AG09309 (cell line): ENCODE results near the gene CAMK1D.

Experiments
- DNase-seq: peaks from one replicate; pipeline ENCODE4 v3.0.0-alpha.2; 2010; ENCODE audit warnings: low read depth
- H3K4me3 ChIP-seq: 2 replicates; pipeline ENCODE4 v1.5.1; 2011; ENCODE audit warnings: mild to moderate bottlenecking, low read depth, low read length, moderate library complexity; ENCODE audit not compliant: control insufficient read depth
- TF ChIP-seq, protein P1 (sequence below): IDR thresholded peaks from 2 replicates; pipeline ENCODE4 v1.5.1; 2011; ENCODE audit warnings: mild to moderate bottlenecking, low read depth, low read length, inconsistent platforms; ENCODE audit not compliant: insufficient read depth, control insufficient read depth; ENCODE audit errors: missing control alignments

Gene CAMK1D

DNA sequence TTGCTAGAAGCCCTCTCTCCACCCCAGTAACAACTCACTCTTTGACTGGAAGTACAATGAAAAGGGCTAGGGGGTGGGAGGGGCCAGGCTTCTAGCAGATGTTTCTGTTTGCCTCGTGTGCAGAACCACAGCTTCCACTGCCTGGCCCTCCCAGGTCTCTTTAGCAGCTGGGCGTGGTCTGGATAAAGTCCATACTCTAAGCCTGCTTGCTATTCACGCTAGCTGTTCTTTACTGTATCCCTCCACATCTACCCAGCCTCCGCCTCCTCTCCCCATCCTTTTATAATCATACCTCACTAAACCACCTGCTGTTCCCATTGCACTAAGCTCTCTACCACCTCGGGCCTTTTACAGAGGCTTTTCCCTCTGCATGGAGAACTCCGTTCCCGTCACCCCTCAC is 288.8 kb downstream of the CAMK1D start:
- TF ChIP-seq, protein P1, sequence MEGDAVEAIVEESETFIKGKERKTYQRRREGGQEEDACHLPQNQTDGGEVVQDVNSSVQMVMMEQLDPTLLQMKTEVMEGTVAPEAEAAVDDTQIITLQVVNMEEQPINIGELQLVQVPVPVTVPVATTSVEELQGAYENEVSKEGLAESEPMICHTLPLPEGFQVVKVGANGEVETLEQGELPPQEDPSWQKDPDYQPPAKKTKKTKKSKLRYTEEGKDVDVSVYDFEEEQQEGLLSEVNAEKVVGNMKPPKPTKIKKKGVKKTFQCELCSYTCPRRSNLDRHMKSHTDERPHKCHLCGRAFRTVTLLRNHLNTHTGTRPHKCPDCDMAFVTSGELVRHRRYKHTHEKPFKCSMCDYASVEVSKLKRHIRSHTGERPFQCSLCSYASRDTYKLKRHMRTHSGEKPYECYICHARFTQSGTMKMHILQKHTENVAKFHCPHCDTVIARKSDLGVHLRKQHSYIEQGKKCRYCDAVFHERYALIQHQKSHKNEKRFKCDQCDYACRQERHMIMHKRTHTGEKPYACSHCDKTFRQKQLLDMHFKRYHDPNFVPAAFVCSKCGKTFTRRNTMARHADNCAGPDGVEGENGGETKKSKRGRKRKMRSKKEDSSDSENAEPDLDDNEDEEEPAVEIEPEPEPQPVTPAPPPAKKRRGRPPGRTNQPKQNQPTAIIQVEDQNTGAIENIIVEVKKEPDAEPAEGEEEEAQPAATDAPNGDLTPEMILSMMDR = no peak
- H3K4me3 ChIP-seq = no peak overlapping the region
- DNase-seq = no peak

DNA sequence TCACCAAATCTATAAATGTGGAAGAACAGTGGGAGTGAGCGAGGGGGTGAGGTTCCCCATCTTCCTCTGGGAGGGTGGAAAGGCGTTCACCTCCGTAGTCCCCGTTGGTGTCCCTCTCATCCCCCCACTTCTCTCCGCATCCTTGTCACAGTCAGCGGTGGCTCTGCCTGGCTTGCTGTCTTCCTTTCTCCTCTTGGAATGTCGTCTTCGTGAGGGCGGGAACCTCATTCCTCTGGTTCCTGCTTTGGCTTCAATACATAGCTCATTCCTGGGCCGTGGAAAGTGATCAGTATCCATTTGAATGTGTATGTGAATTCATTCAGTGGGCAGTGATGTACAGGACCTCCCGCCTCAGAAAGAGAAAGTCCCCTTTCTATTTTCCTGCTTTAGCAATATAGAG is 289.4 kb downstream of the CAMK1D start:
- TF ChIP-seq, protein P1 = no peak

DNA sequence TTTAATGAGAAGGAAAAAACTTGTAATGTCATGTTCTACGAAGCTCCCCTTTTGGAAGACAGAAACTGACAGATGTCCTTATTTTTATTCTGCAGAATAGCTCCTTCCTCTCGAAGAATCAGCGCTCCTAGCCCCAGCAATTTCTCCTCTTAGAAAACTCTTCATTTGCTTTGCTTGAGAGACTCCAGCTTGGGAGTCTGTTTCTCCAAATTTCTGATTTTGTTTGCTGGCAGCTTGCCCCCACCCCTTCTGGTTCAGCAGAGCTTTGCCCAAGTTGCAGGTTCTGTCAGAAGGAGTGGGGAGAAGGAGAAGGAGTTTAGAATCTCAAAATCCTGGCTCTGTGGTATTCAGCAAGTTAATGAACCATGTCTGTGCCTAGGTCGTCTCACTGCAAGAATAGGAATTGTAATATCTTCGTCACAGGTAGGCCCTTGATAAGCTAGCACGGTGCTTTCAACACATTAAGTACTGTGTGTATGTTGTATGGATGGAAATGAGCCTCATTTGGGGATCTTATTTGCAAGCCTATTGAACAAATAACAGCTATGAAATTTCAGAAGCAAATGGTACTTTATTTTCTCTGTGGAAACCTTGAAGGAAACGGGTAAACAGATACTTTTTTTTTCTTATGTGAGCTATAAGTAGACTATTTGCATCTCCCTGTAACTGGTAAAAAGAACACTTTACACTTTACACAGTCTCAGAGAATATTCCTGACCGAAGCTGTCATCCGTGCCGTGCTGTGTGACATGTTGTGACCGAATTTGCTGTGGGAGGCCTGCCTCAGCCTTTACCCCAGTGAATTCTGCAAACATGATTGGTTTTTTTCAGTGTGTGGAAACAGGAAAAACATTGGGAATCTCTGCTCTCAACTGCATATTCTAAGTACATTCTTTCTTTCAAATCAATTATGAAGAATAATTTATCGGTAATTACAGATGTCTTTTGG is 290.9 kb downstream of the CAMK1D start:
- no peak overlapping the region for H3K4me3 ChIP-seq
- DNase-seq = no peak
- TF ChIP-seq, protein P1 = no peak

More for the DNA sequence above, 289.4 kb downstream of the CAMK1D start:
- DNase-seq = no peak
- no peak overlapping the region for H3K4me3 ChIP-seq

DNA sequence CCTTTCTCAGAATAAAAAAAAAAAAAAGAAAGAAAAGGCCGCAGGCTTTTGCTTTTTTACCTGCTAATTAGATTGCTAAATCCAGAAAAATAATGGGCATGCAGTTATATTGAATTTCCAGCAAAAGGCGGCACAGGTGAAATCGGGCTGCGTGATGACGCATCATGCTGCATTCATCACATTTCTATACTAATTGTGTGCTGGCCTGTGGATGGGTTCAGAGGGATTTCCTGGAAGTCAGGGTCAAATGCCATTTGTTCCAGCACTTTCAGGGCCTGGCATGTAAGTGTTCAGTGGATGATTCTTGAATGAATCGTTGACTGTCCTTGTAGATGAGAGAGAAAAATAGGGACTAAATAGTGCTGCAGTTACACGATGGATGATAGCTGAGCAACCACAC is 292.7 kb downstream of the CAMK1D start:
- DNase-seq = no peak
- H3K4me3 ChIP-seq = no peak overlapping the region
- TF ChIP-seq, protein P1 = no peak

DNA sequence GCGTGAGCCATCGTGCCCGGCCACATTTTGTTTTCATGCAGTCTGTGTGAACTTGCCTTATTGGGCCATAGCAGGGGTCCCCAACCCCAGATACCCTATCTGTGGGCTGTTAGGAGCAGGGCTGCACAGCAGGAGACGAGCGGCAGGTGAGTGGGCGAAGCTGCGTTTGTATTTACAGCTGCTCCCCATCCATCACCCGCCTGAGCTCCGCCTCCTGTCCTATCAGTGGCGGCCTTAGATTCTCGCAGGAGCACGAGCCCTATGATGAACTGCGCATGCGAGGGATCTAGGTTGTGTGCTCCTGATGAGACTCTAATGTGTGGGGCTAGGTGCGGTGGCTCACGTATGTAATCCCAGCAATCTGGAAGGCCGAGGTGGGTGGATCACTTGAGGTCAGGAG is 293.9 kb downstream of the CAMK1D start:
- H3K4me3 ChIP-seq = no peak overlapping the region
- DNase-seq = no peak
- TF ChIP-seq, protein P1 = no peak

DNA sequence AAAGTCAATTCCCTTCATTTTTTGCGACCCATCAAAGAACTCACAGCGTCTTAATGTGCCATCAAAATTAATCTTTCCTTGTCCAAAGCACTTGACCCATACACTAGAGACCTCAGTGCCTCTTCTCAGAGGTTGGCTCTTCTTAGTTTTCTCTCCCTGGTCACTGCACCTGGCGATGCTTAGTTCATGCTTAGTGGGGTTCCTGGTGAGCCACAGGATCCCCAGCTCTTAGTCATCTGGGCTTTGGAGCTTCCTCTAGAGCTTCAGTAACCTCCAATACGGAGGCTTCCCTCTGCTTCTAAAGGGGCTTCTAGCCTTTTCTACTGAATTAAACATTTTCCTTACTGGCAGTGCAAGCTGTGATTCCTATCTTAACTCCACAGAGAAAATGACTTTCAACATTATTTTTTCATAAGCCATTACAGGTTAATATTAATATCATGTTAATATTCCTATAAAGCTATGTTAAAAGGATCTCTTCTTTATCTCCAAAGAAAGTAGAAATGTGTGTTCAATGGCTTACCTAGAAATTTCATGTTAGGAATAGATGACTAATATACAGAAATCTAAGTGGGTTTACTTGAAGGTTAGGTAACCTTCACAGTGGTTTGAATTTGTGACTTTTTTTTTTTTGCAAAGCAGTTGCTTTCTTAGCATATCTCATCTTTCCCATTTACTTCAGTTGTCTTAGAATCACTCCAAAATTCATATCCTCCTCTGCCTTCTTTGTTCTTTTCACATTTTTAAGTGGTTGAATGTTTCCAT is 295.2 kb downstream of the CAMK1D start:
- DNase-seq = no peak
- TF ChIP-seq, protein P1 = no peak
- no peak overlapping the region for H3K4me3 ChIP-seq
